ELF-1 (cell line): ENCODE data around the gene XPO6.
A peak's percentile ranks its signal among the peaks of the same experiment; 100 is the strongest.

Experiments
- DNase-seq: peaks from one replicate; pipeline ENCODE4 v3.0.0-alpha.2; 2016; ENCODE audit warnings: low read depth, low spot score

Gene XPO6

DNA sequence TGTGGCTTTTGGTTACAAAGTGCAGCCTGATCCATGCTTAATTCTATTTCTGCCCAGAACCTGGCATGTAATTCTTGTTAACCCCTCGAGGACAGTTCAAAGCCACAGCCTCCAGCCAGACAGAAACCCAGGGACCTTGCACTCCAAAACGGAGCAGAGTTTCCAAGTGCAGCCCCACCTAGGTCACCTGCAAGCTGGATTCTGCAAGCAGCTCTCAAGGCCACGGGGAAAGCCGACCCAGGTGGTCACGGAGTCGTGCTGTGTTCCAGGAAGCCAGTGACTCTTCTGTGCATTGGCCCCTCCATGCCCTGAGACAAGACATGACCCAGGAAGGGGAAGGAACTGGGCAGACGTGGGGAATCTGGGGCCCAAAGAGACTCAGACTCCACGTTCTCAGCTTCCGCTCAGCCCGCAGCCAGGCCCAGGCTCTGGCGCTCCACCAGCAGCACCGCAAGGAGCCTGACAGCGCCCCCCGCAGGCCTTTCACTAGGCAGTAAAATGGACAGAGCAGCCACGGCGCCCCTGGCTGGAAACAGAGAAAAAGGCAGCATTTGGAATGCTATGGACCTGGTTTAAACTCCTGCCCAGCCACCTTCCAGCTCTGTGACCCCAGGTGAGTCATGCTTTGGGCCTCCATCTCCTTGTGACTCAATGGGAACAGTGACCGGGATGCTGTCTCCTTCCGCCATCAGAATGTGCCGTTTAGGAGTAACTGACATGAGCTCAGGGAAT lies 121.0 kb downstream of the XPO6 start:
- DNase-seq: peak; percentile 90

DNA sequence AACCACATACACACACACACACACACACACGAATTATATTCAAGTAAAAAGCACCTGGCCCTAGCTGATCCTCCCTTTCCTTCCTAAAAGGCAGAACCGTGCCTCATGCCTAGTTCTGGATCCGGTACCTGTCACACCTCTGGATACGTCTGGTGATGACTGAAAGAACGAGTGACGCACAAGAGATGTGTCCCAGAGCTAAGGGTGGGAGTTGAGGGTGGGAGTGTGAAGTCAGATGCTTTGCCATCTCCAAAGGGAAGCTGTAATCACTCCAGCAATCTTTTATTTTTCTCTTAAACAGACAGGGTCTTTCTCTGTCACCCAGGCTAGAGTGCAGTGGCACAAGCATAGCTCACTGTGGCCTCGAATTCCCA lies 121.8 kb downstream of the XPO6 start:
- no peak for DNase-seq

DNA sequence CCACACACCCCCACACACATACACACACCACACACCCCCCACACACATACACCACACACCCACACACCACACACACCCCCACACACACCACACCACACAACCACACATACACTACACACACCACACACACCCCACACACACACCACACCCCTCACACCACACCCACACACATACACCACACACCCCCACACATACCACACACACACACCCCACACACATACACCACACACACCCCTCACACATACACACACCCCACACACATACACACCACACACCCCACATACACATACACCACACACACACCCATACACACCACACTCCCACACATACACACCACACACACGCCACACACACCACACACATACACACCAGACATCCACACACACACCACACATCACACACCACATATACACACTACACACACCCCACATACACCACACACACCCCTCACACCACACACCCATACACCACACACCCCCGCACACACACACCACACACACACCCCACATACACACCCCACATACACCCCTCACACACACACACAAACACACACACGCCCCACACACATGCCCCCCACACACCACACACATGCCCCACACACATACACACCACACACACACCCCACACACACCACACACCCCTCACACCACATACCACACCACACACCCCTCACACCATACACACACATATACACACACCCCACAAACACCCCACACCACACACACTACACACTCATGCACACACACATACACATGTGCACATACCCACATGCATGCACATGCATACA lies 122.4 kb downstream of the XPO6 start:
- no peak for DNase-seq

DNA sequence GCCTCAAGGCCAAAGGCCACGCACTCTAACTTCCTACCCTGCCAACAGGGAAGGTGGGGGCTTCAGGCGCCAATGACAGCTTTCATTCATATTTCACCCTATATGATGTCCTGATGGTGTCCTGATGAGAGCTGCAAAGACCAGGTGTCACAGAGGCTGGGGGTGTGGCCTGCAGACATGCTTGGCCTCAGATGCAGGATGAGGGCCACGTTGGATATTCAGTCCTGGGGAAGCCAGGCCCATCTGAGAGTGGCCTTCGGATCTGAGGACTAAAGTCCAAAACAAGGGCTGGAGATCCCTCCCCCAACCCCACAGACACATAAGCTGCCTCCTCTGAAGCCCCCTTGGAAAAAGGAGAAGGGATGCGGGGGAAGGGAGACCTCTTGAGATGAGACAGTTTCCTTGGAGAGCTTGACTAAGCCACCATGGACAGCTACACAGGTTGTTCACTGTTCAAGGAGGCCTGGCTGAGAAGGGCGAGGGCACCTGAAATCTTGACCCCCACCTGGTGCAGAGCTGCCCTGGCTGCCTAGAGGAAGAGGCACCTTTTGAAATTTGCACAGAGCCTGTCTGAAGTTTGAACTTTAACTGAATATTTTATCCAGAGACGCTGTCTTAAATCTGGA lies 124.0 kb downstream of the XPO6 start:
- DNase-seq: no peak

DNA sequence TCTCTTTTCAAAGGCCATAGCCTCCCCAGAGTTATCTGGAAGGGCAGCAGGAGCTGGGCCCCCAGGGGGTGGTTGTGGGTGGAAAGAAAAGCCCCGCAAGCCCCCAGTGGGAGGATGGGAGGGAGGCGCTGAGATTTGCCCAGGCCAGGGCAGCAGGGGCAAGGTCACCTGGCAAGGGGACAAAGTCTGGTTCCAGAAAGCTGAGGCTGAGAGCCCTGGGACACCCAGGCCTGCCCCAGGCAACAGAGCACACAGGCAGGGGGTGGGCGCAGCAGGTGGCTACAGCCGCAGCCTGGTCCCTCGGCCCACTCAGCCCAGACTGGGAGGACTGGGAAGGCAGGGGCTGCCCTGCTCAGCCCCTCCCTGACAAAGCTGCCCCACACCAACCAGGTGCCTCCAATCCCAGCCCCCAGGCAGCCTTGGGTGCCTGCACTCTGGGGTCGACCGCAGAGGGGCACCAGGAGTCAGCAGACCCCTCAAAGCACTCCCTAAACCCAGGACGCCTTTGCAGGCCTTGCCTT lies 124.6 kb downstream of the XPO6 start:
- no peak for DNase-seq

DNA sequence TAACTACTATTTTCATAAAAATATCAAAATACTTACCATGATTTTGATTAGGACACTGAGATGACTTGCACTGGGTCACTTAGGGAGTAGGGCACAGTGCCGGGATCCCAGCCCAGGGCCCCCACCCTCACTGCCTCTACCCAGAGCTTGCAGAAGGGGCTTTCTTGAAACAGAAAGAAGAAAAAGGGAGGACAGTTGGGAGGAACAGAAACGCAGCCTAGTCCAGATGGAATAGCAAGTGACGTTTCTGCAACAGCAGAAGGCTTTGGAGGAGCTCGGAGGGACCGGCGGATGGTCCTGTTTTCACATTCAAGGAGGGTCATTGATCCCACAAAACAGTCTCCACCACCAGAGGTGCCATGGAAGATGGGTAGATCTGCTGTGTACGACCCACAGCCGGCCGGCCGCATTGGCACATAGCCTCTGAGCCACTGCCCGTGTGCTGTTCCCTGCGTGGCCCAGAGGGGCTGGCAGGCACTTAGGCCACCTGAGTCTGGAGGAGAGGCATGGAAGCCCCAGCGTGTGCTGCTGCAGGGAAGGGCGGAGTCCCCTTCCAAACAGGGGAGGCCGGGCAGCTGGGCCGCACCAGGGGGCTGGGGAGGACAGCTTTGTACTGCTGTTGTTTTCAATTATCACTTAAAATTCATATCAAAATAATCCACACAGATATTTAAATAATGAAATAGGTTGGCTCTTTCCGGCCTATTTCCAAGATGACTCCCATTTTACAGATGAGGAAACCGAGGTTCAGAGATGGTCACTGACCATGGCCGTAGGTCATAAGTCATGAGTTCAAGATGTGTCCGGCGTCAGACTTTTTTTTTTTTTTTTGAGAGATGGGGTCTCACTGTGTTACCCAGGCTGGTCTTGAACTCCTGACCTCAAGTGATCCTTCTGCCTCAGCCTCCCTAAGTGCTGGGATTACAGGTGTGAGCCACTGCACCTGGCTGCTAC lies 125.3 kb downstream of the XPO6 start:
- no peak for DNase-seq

DNA sequence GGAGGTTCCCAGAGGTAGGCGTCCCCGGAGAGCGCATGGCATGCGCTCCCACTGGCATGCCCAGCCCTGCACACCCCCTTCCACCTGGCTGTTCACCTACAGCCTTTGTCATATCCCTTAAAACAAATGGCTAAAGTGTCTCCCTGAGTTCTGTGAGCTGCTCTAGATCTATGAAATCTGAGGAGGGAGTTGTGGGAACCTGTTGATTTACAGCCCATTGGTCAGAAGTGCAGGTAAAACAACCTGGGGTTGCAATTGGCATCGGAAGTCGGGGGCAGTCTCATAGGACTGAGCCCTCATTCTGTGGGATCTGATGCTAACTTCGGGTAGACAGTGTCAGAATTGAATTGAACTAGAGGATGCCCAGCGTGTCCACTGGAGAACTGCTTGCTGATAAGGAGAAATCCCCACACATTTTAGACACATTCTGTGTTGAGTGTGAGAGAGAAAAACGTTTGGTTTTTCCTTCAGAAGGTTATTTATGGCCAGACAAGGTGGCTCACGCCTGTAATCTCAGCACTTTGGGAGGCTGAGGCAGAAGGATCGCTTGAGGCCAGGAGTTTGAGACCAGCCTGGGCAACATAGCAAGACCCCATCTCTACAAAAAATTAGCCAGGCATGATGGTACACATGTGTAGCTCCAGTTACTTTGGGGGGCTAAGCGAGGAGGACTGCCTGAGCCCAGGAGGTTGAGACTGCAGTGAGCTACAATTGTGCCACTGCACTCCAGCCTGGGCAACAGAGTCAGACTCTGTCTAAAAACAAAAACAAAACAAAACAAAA lies 126.2 kb downstream of the XPO6 start:
- no peak for DNase-seq

DNA sequence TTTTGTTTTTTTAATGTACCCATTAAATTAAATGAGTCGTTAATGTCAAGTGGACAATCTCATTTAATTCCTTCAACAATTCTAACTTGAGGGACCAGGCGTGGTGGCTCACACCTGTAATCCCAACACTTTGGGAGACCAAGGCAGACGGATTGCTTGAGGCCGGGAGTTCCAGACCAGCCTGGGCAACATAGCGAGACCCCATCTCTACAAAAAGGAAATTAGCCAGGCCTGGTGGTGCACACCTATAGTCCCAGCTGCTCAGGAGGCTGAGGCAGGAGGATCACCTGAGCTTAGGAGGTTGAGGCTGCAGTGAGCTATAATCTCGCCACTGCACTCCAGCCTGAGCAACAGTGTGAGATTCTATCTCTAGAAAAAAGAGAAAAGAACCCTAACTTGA lies 127.6 kb downstream of the XPO6 start:
- DNase-seq: no peak

DNA sequence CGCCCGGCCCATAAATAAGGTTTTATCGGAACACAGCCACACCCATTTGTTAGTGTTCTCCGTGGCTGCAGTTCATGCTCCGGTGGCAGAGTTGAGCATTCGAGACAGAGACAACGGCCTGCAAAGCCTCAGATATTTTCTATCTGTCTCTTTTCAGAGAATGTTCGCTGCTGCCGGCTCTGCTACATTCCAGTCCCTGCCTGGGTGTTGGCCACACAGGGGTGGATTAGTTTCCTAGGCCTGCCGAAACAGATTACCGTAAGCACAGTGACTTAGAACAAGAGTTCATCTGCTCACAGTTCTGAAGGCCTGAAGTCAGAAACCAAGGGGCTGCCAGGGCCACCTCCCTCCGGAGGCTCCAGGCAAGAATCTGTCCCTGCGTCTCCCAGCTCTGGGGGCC lies 129.1 kb downstream of the XPO6 start:
- peak; percentile 66 for DNase-seq

DNA sequence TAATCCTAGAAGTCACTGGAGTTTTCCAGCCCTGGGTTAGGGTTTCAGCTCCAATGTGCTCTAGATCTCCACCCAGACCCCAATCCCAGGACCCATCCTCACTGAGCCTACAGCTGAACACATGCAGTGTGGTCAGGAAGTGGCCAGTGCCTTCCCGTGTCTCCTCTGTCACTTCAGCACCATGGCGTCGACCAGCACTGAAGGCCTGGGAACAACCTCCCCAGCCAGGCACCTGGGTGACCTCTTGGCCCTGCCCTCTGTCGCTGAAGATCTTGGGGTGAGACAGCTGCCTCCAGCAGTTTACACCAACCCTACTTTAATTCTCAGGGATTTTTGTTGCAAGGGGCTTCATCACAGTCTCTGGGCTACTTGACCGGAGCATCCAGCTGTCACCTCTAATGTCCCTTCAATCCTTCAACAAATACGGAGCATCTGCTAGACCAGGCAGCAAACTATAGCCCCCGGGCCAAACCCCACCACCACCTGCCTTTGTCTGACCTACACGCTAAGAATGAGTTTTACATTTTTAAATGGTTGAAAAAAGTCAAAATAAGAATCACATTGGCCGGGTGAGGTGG lies 130.3 kb downstream of the XPO6 start:
- peak; percentile 38 for DNase-seq

DNA sequence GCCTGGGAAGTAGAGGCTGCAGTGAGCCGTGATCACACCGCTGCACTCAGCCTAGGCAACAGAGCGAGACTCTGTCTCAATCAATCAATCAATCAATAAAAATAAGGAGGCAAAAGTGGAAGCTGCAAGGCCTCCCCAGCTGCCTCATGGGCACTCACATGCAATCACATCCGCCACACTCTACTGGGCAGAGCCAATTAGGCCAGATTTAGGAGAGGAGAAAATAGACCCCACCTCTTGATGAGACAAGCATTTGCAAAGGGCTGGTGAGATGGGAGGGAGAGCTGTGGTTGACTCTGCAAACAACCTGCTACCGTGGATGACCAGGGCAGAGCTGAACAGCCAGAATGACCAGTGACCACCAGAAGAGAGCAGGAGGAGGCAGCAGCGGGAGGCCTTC lies 133.5 kb downstream of the XPO6 start:
- DNase-seq: no peak

DNA sequence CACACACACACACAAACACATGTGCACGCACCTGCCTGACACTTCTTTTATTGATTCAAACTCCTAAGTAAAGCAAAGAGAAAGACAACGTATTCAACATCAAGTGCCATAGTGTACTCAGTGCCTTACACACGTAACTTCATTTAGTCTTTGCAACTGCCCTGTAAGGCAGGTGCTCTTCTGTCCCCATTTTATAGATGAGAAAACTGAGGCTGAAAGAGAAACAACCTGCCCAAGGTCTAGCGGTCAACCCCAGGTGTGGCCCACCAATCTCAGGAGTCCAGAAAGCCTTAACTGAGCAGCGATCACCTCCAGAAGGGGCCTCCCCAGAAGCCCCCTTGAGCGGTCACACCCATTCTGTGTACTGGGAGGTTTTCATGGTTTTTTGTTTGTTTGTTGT lies 137.9 kb downstream of the XPO6 start:
- DNase-seq: no peak

DNA sequence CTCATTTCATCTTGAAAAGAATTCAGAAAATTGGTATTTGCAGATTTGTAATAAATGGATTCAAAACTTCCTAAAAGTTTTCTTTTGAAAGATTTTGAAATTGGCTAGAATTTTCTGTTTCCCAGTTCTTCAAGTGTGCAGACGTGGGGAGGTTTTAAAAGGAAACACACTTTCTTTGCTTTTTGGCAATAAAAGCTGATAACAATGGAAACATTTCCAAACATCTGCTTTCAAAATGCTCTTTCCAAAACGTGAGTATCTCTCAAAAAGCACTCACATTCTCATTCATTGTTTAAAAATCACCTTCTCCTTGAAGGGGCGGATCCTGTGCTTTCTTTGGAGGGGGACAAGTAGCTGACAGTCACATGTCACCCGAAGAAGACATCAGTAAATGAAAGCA lies 139.7 kb downstream of the XPO6 start:
- no peak for DNase-seq

DNA sequence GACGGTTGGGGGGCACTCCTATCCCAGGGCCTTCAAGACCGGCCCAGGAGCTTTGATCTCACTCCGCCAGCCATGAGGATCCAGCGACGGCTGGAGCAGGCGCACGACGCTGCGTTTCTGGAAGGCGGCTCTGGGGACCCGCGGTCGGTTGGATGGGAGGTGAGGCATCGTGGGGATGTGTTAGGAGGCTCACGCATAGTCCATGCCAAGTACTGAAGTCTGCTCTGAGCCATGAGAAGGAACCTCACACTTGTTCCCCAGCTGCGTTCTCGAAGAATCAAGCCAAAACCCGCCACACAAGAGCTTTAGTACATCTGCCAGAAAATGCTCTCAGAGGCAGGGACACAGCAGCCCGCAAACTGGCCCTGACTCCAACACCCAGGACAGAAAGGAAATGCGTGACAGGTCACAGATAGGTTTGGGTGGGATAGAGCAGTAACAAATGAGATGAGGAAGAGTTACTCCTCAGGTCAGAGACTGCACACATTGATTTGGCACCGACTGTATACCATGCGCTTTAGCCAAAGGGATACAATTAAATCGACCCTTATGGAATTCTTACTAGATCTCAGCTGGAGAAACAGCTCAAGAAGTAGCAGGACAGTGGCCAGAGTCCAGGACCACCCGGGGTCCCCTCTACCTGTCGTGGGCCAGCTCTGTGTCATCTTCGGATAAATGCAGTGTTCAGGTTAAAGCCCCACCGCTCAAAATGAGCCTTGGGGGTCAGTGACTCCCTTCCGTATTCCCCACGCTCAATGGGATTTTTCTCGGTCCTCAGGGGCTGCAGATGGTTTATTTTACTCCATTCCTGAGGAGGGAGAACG lies 141.6 kb downstream of the XPO6 start:
- DNase-seq: no peak

DNA sequence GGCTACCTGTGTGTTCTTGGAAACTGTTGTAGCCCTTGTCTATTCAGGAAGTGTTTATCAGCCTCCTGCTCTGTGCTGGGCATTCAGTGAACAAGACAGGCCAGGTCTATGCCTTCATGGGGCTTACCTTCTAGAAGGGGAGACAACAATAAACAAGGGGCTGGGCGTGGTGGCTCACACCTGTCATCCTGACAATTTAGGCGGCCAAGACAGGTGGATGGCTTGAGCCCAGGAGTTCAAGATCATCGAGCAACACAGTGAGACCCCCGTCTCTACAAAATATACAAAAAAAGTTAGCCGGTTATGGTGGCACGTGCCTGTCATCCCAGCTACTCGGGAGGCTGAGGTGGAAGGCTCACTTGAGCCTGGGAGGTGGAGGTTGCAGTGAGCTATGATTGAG lies 142.8 kb downstream of the XPO6 start:
- no peak for DNase-seq

DNA sequence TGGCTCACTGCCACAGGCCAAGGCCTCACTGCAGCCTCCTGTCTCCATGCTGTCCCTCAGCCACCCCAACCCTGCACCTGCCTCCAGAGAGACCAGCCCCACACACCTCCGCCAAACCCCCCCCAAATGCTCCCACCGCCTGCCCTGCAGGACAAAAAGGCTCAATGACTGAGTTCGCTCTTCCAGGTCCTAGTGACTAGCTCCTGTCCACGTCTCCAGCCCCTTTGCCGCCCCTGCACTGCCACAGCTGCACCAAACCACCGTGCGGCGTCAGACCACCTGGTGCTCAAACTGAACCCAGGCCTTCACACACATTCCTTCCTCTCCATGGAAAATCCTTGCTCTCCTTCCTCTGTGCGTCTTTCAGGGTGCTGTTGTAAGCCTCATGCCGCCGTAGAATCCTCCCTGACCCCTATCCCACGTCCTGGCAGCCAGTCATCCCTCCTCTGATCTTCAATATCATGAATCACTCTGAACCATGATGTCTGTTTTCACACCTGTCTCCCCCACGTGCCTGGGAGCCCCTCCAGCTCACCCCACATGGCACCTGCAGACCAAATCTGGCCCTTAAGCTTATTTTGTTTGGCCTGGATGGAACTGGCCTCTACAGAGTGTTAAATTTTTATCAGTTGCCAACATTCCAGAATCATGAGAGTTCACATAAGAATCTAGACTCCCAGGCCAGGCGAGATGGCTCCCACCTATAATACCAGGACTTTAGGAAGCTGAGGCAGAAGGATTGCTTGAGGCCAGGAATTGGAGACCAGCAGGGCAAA lies 144.0 kb downstream of the XPO6 start:
- no peak for DNase-seq

DNA sequence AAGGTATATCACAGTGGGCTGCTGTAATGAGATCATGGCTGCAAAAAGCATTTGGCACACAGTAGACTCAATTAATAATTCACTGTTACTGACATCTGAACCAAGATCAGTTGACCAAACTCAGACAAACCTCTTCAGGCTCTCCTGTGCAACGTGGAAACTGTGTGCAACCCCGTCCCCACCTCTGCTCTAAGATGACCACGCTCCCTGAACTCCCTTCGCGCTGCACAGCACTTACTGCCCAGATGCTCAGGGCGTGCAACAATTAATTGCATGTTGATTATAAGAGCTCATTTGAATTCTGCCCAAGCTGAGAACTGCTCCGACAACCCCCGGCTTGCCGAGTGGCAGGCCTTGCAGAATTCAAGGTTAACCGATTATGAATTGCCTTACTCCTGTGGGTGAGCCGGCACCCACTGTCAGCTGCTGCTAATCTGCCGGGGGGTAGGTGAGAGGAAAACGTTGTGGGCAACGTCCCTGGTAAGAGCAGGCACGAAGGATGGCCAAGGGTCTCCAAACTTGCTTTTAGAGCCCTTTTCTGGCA lies 147.0 kb downstream of the XPO6 start:
- no peak for DNase-seq

DNA sequence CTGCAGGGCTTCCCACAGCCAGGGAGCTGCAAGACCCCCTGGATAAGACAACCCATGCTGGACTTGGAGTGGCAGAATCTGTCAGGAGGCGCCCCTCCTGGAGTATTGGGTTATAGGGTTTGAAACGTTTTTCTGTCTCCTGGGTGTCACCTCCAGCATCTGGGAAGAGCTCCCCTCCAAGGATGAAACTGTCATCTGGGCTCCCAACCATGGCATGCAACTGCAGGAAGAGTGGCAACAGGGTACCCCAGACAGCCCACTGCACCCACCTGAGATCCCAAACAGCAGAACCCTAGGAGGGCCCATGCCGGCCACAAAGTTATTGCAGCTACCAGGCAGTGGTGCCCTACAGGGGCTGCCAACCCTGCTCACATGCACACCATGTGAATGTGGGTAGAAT lies 147.6 kb downstream of the XPO6 start:
- DNase-seq: no peak
